ENCODE results near the gene BCL6B.
"Not testable (repeated sequence)": the region's sequence is repeated elsewhere in the genome, so short reads cannot be mapped to it uniquely, and the experiment has no call there.

Gene BCL6B

GRCh38 chr17:7022781-7023571 is at the start of gene BCL6B:
TSS of gene BCL6B (plus strand) at chr17:7023050. CDS start at chr17:7023672, 622 bp downstream.
- DNase-seq, result no peak

- not testable (repeated sequence) for DNase-seq
Observed at GRCh38 chr17:6979440-6979839, 43.4 kb upstream of the BCL6B start.

- no peak for DNase-seq
Observed at GRCh38 chr17:6981426-6981825, 41.4 kb upstream of the BCL6B start.

GRCh38 chr17:6985266-6985665 is 37.6 kb upstream of the BCL6B start:
- DNase-seq, result no peak

DNA sequence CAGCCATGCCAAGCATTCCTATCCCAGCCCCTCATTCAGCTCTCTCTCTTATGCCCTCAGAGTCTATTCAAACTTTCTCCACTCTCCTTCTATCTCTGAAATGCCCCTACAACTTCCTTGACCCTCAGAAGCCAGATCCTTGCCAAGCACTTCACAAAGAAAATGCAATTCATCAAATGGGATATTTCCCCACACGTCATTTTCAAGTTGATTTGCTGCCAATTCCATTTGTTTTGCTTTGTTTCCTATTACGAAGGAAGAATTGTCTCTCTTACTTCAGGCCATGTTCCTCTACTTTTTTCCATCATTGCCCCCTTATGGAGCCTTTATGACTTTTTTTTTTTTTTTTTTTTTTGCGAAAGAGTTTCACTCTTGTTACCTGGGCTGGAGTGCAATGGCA is 36.2 kb upstream of the BCL6B start:
- DNase-seq, result no peak

- no peak for DNase-seq
Observed at GRCh38 chr17:6989779-6990178, 33.1 kb upstream of the BCL6B start.

DNA sequence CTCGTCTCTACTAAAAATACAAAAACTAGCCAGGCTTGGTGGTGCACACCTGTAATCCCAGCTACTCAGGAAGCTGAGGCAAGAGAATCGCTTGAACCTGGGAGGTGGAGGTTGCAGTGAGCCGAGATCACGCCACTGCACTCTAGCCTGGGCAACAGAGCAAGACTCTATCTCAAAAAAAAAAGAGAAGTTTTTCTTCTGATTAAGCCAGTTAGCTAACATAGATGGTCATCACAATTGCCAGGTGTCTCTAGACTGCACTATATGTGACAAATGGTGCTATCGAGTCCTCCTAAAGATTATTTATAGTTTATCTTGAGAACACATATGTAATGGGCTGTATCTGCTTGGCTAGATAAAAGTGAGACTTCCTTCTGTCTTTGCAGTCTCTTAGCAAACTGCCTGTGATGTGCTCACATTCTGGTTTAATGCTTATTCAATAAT is 29.2 kb upstream of the BCL6B start:
- not testable (repeated sequence) for DNase-seq

- DNase-seq, result no peak
Observed at GRCh38 chr17:6994118-6994598, 28.7 kb upstream of the BCL6B start.

DNA sequence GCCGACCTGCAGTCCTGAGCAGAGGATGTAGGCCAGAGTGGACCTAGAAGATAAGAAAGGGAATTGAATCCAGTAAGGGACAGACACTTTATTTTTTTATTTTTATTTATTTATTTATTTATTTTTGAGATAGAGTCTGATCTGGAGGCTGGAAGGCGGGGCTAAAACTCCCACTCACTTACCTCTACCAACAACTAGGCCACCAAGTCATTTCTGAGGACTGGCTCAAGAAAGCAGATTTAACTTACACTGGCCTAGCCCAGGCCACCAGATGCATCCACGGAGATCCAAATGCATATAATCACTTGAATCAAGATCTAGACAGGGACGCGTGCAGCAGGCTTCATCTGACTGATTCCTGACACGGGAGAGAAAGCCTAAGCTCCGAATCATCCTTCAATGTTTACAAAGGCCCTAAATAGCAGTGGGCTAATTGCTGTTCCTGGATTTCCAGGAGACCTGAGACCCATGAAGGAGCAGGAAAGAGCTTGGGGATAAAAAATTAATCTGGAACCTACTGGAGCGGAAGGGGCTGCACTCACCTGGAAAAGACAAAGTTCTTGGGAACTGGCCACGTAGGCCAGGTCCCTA is 28.1 kb upstream of the BCL6B start:
- no peak for DNase-seq

- no peak for DNase-seq
Observed at GRCh38 chr17:6995500-6996255, 27.2 kb upstream of the BCL6B start, which contains the start of gene ALOX12. TSS of gene ALOX12 (plus strand) at chr17:6996049. CDS start at chr17:6996118, 69 bp downstream.

- DNase-seq, result no peak
Observed at GRCh38 chr17:6996256-6997011, 26.4 kb upstream of the BCL6B start.

- no peak for DNase-seq
Observed at GRCh38 chr17:6997171-6997570, 25.7 kb upstream of the BCL6B start.

DNA sequence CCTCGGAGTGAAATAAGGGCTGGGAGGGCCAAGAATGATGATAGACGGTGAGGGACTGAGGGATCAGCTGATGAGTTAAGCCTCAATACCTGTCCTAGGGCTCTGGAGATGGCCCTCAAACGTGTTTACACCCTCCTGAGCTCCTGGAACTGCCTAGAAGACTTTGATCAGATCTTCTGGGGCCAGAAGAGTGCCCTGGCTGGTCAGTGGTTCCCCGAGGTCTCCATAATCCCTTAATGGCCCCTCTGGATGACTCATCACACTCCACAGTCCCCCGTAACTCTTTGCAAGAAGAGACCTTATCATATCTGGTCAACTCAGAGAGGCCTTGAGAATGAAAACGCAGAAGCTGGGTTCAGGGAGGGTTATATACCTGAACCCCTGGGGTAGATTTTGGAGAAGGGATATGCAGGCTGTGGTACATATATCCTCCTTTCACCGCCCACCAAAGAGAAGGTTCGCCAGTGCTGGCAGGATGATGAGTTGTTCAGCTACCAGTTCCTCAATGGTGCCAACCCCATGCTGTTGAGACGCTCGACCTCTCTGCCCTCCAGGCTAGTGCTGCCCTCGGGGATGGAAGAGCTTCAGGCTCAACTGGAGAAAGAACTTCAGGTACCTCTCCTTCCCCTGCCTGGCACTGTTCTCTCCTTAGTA is 23.9 kb upstream of the BCL6B start:
- no peak for DNase-seq

DNA sequence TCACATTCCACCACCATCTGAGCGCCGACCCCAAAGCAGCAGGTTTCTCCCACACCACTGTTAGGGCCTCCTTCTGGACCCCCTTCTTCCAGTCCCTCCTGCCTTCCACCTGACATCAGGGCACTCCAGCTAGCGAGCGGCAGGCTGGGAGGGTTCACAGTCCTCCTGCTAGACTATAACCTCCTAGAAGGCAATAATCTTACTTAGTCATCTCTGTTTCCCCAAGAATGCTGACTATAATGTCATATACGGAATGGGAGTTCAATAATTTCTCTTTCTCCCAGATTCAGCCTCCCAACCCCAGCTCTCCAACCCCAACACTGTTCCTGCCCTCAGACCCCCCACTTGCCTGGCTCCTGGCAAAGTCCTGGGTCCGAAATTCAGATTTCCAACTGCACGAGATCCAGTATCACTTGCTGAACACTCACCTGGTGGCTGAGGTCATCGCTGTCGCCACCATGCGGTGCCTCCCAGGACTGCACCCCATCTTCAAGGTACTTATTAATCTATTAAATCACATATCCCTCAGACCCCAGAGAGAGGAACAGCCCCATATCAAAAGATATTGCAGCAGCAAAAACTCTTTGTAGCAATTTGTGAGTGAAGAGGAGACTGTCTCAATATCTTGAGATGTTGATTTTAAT is 21.4 kb upstream of the BCL6B start:
- no peak for DNase-seq

DNA sequence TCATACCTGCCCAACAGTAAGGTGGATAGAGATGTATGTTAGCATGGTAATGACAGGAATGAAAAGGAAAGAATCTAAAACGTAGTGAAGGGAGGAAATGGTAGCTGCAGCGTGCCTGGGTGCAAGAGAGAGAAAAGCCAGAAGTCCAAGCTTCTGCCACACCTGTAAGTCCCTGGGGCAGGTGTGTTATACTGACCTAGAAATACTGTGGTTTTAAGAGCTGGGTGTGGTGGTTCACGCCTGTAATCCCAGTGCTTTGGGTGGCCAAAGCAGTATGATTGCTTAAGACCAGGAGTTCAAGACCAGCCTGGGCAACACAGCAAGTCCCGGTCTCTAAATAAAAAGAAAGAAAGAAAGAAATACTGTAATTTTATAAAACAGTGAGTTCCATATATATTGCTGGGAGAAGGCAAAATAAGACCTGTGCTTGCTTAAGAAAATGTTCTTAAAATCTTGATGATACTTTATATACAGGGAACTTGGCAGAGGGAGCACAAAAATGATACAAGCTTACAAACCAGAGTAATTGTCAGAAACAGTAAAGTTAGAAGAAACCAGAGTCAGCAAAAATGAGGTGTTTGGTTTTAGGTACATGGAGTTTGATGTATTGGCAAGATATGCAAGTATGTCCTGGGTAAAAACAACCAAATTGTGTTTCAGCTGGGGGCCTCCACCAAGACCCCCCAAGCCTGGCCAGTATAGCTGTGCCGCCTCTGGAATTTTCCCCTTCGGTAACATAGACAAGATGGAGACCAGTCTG is 20.4 kb upstream of the BCL6B start:
- no peak for DNase-seq

GRCh38 chr17:7003745-7004144 is 19.1 kb upstream of the BCL6B start:
- DNase-seq, result no peak

DNA sequence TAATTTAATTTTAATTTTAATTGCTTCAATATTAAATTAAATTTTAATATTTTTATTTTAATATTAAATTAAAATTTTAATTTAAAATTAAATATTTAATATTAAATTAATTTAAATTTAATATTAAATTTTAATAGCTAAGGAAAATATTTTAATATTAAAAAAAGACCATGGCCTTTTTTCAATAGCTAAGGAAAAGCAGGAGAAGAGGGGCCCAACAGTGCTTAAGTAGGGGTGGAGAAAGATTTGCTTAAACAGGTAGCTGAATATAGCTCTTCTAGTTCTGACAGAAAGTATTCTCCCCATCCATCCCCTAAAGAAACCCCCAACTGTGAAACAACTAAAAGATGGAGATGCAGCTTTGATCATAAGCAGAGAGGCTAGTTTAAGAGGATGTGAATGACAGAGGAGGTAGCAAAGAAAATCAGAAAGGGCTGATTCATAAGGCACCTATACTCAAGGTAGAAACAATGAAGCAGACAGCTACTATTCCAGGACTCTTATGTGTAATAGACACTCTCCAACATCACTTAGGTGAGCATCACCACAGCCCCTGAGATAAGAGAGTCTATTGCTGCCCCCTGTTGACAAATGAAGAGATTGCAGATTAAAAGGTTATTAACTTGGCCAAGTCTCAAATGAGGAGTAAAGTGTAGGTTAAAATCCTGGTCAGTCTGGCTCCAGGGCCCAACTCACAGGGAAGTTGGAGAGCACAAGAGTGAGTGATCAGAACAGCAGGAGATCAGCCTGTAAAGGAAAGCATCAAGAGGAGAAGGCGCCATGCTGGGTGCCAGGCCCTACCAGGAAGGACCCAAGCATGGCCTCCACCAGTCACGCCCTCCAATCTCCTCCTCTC is 18.2 kb upstream of the BCL6B start:
- no peak for DNase-seq

- DNase-seq, result no peak
Observed at GRCh38 chr17:7005716-7006115, 17.1 kb upstream of the BCL6B start.

- no peak for DNase-seq
Observed at GRCh38 chr17:7007143-7007542, 15.7 kb upstream of the BCL6B start.

GRCh38 chr17:7010523-7010922 is 12.3 kb upstream of the BCL6B start:
- no peak for DNase-seq

All from NCI-H1048 (cell line).